ENCODE results near the gene DTNBP1.

DNA sequence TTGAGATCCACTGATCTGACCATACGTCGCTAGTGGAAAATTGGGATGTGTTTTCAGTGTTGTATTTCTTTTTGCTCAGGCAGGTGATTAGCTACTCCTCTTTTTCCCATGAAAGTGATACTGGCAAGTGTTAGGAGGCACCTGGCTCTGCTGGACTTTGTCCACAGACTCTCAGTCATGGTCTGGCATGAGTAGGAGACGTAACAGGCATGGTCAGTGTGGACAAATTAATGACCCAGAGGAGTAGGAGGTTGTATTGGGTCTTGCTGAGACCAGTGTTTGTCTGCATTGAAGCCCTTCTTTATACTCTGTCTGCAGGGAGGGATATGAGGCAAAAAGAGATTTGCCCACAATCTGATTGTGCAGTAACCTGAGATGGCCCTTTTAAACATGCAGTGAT is 178.7 kb downstream of the DTNBP1 start:
- no peak for TF ChIP-seq POLR2A (IDR thresholded peaks at IDR 0.05; ENCODE audit: low read depth, low read length)
- TF ChIP-seq, protein P1, sequence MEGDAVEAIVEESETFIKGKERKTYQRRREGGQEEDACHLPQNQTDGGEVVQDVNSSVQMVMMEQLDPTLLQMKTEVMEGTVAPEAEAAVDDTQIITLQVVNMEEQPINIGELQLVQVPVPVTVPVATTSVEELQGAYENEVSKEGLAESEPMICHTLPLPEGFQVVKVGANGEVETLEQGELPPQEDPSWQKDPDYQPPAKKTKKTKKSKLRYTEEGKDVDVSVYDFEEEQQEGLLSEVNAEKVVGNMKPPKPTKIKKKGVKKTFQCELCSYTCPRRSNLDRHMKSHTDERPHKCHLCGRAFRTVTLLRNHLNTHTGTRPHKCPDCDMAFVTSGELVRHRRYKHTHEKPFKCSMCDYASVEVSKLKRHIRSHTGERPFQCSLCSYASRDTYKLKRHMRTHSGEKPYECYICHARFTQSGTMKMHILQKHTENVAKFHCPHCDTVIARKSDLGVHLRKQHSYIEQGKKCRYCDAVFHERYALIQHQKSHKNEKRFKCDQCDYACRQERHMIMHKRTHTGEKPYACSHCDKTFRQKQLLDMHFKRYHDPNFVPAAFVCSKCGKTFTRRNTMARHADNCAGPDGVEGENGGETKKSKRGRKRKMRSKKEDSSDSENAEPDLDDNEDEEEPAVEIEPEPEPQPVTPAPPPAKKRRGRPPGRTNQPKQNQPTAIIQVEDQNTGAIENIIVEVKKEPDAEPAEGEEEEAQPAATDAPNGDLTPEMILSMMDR (conservative IDR thresholded peaks at IDR 0.05; ENCODE audit: low read depth, low read length) = no peak
